ENCODE results near the gene PEX5L. TPM values are rescaled to one million over a fixed set of nuclear protein-coding genes. Genes with fewer than 3 reads are reported as not detected.

Gene PEX5L
- polyA plus RNA-seq, 2 of the 4 experiments (the other 2 are of a cell fraction): 0.06 to 0.08 TPM

DNA sequence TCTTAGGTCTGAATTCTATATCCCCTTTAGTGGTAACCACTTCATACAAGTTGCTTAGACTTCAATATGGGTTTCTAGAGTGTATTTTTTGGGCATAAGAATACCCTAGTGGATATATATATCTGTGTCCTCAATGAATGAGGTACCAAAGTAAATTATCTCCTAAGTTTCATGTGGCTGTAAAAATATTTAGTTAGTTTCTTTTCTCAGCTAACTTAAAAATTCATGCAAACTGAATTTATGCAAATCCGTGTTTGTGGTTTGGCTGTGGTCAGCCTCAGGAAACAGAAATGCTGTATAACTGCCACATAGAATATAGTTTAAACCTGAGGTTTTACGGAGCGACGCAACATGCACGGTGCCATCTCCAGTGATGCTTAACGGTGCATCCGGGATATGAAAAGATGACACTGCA lies 80.3 kb downstream of the PEX5L start:
- DNase-seq (ENCODE audit: low read depth in 1 of 2, low spot score in 1 of 2): no peak
- Histone ChIP-seq H3K9me3 (no peaks in the 10 kb centered on the region), H3K4me3 (no peak overlapping the region), H3K4me2 (no peak overlapping the region), H3K4me1 (no peaks in the 10 kb centered on the region), H3K27ac (no peak overlapping the region)
- no peak for FAIRE-seq
- ChIA-PET POLR2A (no interaction called here), CTCF (no interaction called here)
- TF ChIP-seq TP53 (CRISPR knock-in tag; IDR thresholded peaks at IDR 0.05) (no peak), EP300 (IDR thresholded peaks at IDR 0.05) (no peak), HOXA7 (CRISPR knock-in tag; IDR thresholded peaks at IDR 0.05) (no peak), RCOR1 (IDR thresholded peaks at IDR 0.05; ENCODE audit: low read depth, low read length) (no peak), PHF8 (IDR thresholded peaks at IDR 0.05; ENCODE audit: borderline replicate concordance, low read depth) (no peak), RARB (CRISPR knock-in tag; IDR thresholded peaks at IDR 0.05) (no peak), SREBF2 (IDR thresholded peaks at IDR 0.05) (no peak), JUNB (IDR thresholded peaks at IDR 0.05) (no peak), CHD2 (IDR thresholded peaks at IDR 0.05; ENCODE audit: low read length, partially characterized antibody) (no peak), RFX5 (IDR thresholded peaks at IDR 0.05) (no peak), SMC3 (IDR thresholded peaks at IDR 0.05) (no peak), RAD21 (conservative IDR thresholded peaks at IDR 0.05 in 1 of 2, IDR thresholded peaks at IDR 0.05 in 1 of 2) (no peak), KDM5A (IDR thresholded peaks at IDR 0.05) (no peak)
- TF ChIP-seq, protein P1, sequence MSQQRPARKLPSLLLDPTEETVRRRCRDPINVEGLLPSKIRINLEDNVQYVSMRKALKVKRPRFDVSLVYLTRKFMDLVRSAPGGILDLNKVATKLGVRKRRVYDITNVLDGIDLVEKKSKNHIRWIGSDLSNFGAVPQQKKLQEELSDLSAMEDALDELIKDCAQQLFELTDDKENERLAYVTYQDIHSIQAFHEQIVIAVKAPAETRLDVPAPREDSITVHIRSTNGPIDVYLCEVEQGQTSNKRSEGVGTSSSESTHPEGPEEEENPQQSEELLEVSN (IDR thresholded peaks at IDR 0.05; ENCODE audit: borderline replicate concordance, low read depth): no peak
- TF ChIP-seq, protein P2, sequence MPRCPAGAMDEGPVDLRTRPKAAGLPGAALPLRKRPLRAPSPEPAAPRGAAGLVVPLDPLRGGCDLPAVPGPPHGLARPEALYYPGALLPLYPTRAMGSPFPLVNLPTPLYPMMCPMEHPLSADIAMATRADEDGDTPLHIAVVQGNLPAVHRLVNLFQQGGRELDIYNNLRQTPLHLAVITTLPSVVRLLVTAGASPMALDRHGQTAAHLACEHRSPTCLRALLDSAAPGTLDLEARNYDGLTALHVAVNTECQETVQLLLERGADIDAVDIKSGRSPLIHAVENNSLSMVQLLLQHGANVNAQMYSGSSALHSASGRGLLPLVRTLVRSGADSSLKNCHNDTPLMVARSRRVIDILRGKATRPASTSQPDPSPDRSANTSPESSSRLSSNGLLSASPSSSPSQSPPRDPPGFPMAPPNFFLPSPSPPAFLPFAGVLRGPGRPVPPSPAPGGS (IDR thresholded peaks at IDR 0.05): no peak
- TF ChIP-seq, protein P3, sequence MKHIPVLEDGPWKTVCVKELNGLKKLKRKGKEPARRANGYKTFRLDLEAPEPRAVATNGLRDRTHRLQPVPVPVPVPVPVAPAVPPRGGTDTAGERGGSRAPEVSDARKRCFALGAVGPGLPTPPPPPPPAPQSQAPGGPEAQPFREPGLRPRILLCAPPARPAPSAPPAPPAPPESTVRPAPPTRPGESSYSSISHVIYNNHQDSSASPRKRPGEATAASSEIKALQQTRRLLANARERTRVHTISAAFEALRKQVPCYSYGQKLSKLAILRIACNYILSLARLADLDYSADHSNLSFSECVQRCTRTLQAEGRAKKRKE (CRISPR knock-in tag; IDR thresholded peaks at IDR 0.05; ENCODE audit: low read depth): no peak
- TF ChIP-seq, protein P4, sequence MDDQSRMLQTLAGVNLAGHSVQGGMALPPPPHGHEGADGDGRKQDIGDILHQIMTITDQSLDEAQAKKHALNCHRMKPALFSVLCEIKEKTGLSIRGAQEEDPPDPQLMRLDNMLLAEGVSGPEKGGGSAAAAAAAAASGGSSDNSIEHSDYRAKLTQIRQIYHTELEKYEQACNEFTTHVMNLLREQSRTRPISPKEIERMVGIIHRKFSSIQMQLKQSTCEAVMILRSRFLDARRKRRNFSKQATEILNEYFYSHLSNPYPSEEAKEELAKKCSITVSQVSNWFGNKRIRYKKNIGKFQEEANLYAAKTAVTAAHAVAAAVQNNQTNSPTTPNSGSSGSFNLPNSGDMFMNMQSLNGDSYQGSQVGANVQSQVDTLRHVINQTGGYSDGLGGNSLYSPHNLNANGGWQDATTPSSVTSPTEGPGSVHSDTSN (IDR thresholded peaks at IDR 0.05): no peak
- WGBS (ENCODE audit: missing lambda C conversion rate): 85% methylated on average over 7 of the region's 7 CpGs
- no peak for ATAC-seq

DNA sequence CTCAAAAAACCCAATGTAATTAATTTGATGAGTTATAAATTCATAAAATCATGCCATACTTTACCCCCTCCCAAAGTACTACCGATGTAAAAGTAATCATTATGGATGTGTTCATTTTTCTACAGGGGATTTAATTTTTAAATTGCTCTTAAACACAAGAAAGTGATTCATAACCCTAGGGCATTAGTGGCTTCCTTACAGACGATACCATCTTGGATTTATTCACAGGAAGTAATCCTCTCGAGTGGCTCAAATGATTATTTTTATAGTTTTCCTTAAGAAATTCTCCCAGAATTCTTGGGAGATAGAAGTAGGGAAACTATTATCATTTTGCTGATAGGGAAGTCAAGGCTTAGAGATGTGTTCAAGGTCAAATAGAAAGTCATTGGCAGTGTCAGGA lies 80.9 kb downstream of the PEX5L start:
- Histone ChIP-seq H3K4me2 (no peak overlapping the region), H3K4me3 (no peak overlapping the region), H3K9me3 (no peaks in the 10 kb centered on the region), H3K4me1 (no peaks in the 10 kb centered on the region), H3K27ac (no peak overlapping the region)
- POLR2A ChIA-PET: no interaction called here
- ATAC-seq: no peak
- TF ChIP-seq HDAC2 (IDR thresholded peaks at IDR 0.05): no peak
- TF ChIP-seq PHF8 (IDR thresholded peaks at IDR 0.05; ENCODE audit: borderline replicate concordance, low read depth): no peak
- FAIRE-seq: no peak
- CTCF ChIA-PET: no interaction called here
- 9% methylated on average over 3 of the region's 3 CpGs for WGBS (ENCODE audit: missing lambda C conversion rate)
- DNase-seq (ENCODE audit: low read depth in 1 of 2, low spot score in 1 of 2): no peak

DNA sequence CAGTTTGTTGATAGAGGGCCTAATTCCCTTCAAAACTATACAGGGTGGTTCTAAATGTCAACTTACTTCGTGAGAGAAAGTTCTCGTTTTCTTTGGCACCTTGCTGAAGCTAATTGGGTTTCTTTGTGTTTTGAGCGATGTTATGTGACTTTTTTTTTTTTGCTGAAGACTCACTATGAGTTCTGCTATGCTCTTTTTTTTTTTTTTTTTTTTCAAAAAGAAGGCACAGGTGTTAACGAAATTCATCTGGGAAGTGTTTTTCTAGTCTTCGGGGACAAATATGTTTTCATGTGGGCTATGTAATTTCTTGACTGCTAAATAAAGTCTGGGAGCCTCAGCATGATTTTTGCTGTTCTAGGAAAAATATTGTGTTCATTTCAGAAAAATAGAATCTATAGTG lies 81.5 kb downstream of the PEX5L start:
- no peak for FAIRE-seq
- Histone ChIP-seq H3K27ac (no peak overlapping the region), H3K4me1 (no peaks in the 10 kb centered on the region), H3K4me3 (no peak overlapping the region), H3K9me3 (no peaks in the 10 kb centered on the region), H3K4me2 (no peak overlapping the region)
- 56% methylated on average over 5 of the region's 5 CpGs for WGBS (ENCODE audit: missing lambda C conversion rate)
- ChIA-PET CTCF (no interaction called here), POLR2A (no interaction called here)
- DNase-seq (ENCODE audit: low read depth in 1 of 2, low spot score in 1 of 2): no peak
- TF ChIP-seq ZC3H11A (IDR thresholded peaks at IDR 0.05) (no peak), HEYL (CRISPR knock-in tag; IDR thresholded peaks at IDR 0.05) (no peak), HDAC2 (IDR thresholded peaks at IDR 0.05) (no peak)
- TF ChIP-seq, protein P2 (IDR thresholded peaks at IDR 0.05): no peak
- TF ChIP-seq, protein P5, sequence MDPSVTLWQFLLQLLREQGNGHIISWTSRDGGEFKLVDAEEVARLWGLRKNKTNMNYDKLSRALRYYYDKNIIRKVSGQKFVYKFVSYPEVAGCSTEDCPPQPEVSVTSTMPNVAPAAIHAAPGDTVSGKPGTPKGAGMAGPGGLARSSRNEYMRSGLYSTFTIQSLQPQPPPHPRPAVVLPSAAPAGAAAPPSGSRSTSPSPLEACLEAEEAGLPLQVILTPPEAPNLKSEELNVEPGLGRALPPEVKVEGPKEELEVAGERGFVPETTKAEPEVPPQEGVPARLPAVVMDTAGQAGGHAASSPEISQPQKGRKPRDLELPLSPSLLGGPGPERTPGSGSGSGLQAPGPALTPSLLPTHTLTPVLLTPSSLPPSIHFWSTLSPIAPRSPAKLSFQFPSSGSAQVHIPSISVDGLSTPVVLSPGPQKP (IDR thresholded peaks at IDR 0.05; ENCODE audit: low read depth, low read length): no peak
- ATAC-seq: no peak

Data from A549 (cell line).